Activated CD4-positive, alpha-beta T cell treated with anti-CD3 and anti-CD28 coated beads, Interleukin-2, amount 10 ng/mL, durations not matched to agents 24 days and 14 days (primary cell): ENCODE results near the gene TMEM123. TPM values are rescaled to one million over a fixed set of nuclear protein-coding genes. Genes with fewer than 3 reads are reported as not detected.
"Not testable (repeated sequence)": the region's sequence is repeated elsewhere in the genome, so short reads cannot be mapped to it uniquely, and the experiment has no call there.

Source experiments
- DNase-seq: peaks from one replicate; pipeline ENCODE4 v3.0.0; 2022
- H3K27ac Mint-ChIP-seq: one replicate; pipeline ENCODE4 v1.8.0; 2022; ENCODE audit warnings: mild to moderate bottlenecking, mixed read lengths
- H3K27me3 Mint-ChIP-seq: one replicate; pipeline ENCODE4 v1.8.0; 2022; ENCODE audit warnings: mixed read lengths
- H3K36me3 Mint-ChIP-seq: one replicate; pipeline ENCODE4 v1.8.0; 2022; ENCODE audit warnings: low read depth, mild to moderate bottlenecking, mixed read lengths
- H3K4me1 Mint-ChIP-seq: one replicate; pipeline ENCODE4 v1.8.0; 2021; ENCODE audit warnings: mixed read lengths
- H3K4me3 Mint-ChIP-seq: one replicate; pipeline ENCODE4 v1.8.0; 2022; ENCODE audit warnings: mild to moderate bottlenecking, moderate library complexity, mixed read lengths
- H3K9me3 Mint-ChIP-seq: one replicate; pipeline ENCODE4 v1.8.0; 2021; ENCODE audit warnings: mixed read lengths
- intact Hi-C: fragments of 100-400 bp; cut with micrococcal nuclease; formaldehyde crosslinking; loops from one replicate; pipeline ENCODE4 v1.15.1; 2023
- total RNA-seq: library from RNA; stranded (reverse); gene quantifications from 2 replicates; pipeline ENCODE4 v1.2.3, GENCODE V29; 2022

The TMEM123 gene
- total RNA-seq, 1 donor from 2014 or later: 243 TPM

- Mint-ChIP-seq H3K4me1 (peaks cover 73% of the 10 kb centered on the region), H3K36me3 (peaks cover 38% of the 10 kb centered on the region), H3K27ac (peak overlapping the region; percentile 99)
Observed at GRCh38 chr11:102451041-102451680, 1.4 kb downstream of the TMEM123 start.

GRCh38 chr11:102449651-102450570 is 2.7 kb downstream of the TMEM123 start:
- peak overlapping the region; percentile 99 for H3K27ac Mint-ChIP-seq
- intact Hi-C loops: loop anchor here (1.0 to 5.0 kb wide), 3 partner anchors 19 to 112 kb away; no protein-coding TSS in a partner anchor
- peak; percentile 59 for DNase-seq
- H3K4me3 Mint-ChIP-seq: peak overlapping the region; percentile 95
- peaks cover 73% of the 10 kb centered on the region for H3K4me1 Mint-ChIP-seq
- H3K36me3 Mint-ChIP-seq: peaks cover 51% of the 10 kb centered on the region
- H3K27me3 Mint-ChIP-seq: no peaks in the 10 kb centered on the region
- no peaks in the 10 kb centered on the region for H3K9me3 Mint-ChIP-seq

More at GRCh38 chr11:102451041-102451680, 1.4 kb downstream of the TMEM123 start:
- H3K4me3 Mint-ChIP-seq: peak overlapping the region; percentile 95
- DNase-seq: no peak
- H3K27me3 Mint-ChIP-seq: no peaks in the 10 kb centered on the region
- intact Hi-C loops: loop anchor here (1.0 to 5.0 kb wide), 5 partner anchors 20 to 148 kb away; partner anchors contain the start of gene BIRC3
- no peaks in the 10 kb centered on the region for H3K9me3 Mint-ChIP-seq

- Mint-ChIP-seq H3K27me3 (no peaks in the 10 kb centered on the region), H3K4me3 (peak overlapping the region; percentile 95), H3K36me3 (peaks cover 59% of the 10 kb centered on the region), H3K4me1 (peaks cover 68% of the 10 kb centered on the region), H3K27ac (peak overlapping the region; percentile 99), H3K9me3 (peaks cover 4% of the 10 kb centered on the region)
- DNase-seq: peak; percentile 68
- intact Hi-C loops: no loop called here
Observed at GRCh38 chr11:102448869-102449224, 3.7 kb downstream of the TMEM123 start.

- Mint-ChIP-seq H3K4me1 (peaks cover 69% of the 10 kb centered on the region), H3K27ac (peak overlapping the region; percentile 99), H3K27me3 (no peaks in the 10 kb centered on the region), H3K4me3 (peak overlapping the region; percentile 95), H3K36me3 (peaks cover 66% of the 10 kb centered on the region), H3K9me3 (peaks cover 7% of the 10 kb centered on the region)
- intact Hi-C loops: no loop called here
- peak; percentile 58 for DNase-seq
Observed at GRCh38 chr11:102447941-102448868, 4.4 kb downstream of the TMEM123 start.

DNA sequence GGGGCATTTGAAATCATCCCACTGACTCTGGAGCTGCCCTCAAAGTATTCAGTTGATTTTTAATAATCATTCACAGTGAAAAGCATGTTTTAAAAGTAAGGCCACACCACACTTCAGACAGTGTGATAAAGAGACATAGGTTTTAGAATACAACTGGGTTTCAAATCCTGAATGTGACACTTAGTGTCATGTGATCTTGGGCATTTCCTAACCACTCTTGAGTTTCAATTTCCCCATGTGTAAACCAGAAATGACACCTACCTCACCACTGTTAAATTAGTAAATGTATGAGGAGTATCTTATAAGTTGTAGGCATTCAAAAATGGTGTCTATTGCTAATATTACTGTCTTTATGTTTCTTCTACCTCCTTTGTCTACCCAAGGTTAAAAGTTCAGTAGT is 5.4 kb downstream of the TMEM123 start:
- H3K9me3 Mint-ChIP-seq: peaks cover 10% of the 10 kb centered on the region
- peak overlapping the region; percentile 76 for H3K27ac Mint-ChIP-seq
- peak overlapping the region; percentile 95 for H3K4me3 Mint-ChIP-seq
- H3K4me1 Mint-ChIP-seq: peaks cover 75% of the 10 kb centered on the region
- intact Hi-C loops: no loop called here
- peak; percentile 71 for DNase-seq
- no peaks in the 10 kb centered on the region for H3K27me3 Mint-ChIP-seq
- H3K36me3 Mint-ChIP-seq: peaks cover 75% of the 10 kb centered on the region

DNA sequence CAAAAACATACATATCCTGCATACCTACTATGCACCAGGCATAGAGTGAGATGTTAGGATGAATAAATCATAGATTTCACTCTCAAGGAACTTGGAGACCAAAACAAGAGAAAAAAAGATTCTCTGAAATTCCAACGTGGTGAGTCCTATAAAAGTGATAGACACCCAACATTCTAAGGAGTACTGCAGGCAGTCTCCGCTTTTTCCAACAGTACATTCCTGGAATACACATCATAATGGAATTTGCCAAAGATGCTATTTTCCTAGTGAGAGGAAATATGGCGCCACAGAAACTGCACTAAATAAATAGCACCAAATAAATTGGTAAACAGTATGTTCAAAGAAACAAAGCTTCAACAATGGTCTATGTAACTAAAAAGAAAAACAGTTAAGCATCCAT is 6.0 kb downstream of the TMEM123 start:
- H3K27me3 Mint-ChIP-seq: no peaks in the 10 kb centered on the region
- intact Hi-C loops: no loop called here
- peaks cover 79% of the 10 kb centered on the region for H3K4me1 Mint-ChIP-seq
- no peak for DNase-seq
- H3K27ac Mint-ChIP-seq: no peak overlapping the region
- H3K4me3 Mint-ChIP-seq: peak overlapping the region; percentile 95
- H3K36me3 Mint-ChIP-seq: peaks cover 76% of the 10 kb centered on the region
- H3K9me3 Mint-ChIP-seq: peaks cover 10% of the 10 kb centered on the region

- intact Hi-C loops, DNase-seq, H3K27me3 Mint-ChIP-seq, H3K4me3 Mint-ChIP-seq, H3K27ac Mint-ChIP-seq: not testable (repeated sequence)
- H3K36me3 Mint-ChIP-seq: peaks cover 84% of the 10 kb centered on the region
- H3K4me1 Mint-ChIP-seq: peaks cover 84% of the 10 kb centered on the region
- peaks cover 10% of the 10 kb centered on the region for H3K9me3 Mint-ChIP-seq
Observed at GRCh38 chr11:102444693-102445092, 7.9 kb downstream of the TMEM123 start.

DNA sequence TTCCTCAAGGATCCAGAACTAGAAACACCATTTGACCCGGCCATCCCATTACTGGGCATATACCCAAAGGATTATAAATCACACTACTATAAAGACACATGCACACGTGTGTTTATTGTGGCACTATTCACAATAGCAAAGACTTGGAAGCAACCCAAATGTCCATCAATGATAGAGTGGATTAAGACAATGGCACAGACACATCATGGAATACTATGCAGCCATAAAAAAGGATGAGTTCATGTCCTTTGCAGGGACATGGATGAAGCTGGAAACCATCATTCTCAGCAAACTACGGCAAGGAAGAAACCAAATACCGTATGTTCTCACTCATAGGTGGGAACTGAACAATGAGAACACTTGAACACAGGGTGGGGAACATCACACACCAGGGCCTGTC is 8.4 kb downstream of the TMEM123 start:
- H3K4me3 Mint-ChIP-seq, H3K27ac Mint-ChIP-seq, DNase-seq, H3K27me3 Mint-ChIP-seq, intact Hi-C loops: not testable (repeated sequence)
- peaks cover 83% of the 10 kb centered on the region for H3K4me1 Mint-ChIP-seq
- peaks cover 10% of the 10 kb centered on the region for H3K9me3 Mint-ChIP-seq
- H3K36me3 Mint-ChIP-seq: peaks cover 85% of the 10 kb centered on the region

DNA sequence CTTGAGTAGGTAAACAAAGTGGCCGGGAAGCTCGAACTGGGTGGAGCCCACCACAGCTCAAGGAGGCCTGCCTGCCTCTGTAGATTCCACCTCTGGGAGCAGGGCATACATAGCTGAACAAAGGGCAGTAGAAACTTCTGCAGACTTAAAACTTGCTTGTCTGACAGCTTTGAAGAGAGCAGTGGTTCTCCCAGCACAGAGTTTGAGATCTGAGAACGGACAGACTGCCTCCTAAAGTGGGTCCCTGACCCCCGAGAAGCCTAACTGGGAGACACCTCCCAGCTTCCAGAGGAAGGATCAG is 13.6 kb downstream of the TMEM123 start:
- Mint-ChIP-seq H3K36me3 (peaks cover 76% of the 10 kb centered on the region), H3K9me3 (peaks cover 11% of the 10 kb centered on the region), H3K4me3 (peak overlapping the region; percentile 76), H3K27ac (peak overlapping the region; percentile 34), H3K4me1 (peaks cover 71% of the 10 kb centered on the region)
- intact Hi-C loops, DNase-seq, H3K27me3 Mint-ChIP-seq: not testable (repeated sequence)

- Mint-ChIP-seq H3K27me3 (no peaks in the 10 kb centered on the region), H3K4me3 (peak overlapping the region; percentile 76), H3K27ac (peak overlapping the region; percentile 34), H3K36me3 (peaks cover 76% of the 10 kb centered on the region), H3K9me3 (peaks cover 7% of the 10 kb centered on the region), H3K4me1 (peaks cover 67% of the 10 kb centered on the region)
- peak; percentile 78 for DNase-seq
- intact Hi-C loops: no loop called here
Observed at GRCh38 chr11:102438311-102439062, 14.1 kb downstream of the TMEM123 start.

- Mint-ChIP-seq H3K27me3 (no peaks in the 10 kb centered on the region), H3K27ac (no peak overlapping the region), H3K9me3 (peaks cover 4% of the 10 kb centered on the region), H3K4me1 (peaks cover 60% of the 10 kb centered on the region), H3K36me3 (peaks cover 76% of the 10 kb centered on the region), H3K4me3 (no peak overlapping the region)
- intact Hi-C loops: no loop called here
- DNase-seq: no peak
Observed at GRCh38 chr11:102437727-102438126, 14.8 kb downstream of the TMEM123 start.

GRCh38 chr11:102436976-102437375 is 15.6 kb downstream of the TMEM123 start:
- H3K27me3 Mint-ChIP-seq: no peaks in the 10 kb centered on the region
- H3K4me1 Mint-ChIP-seq: peaks cover 58% of the 10 kb centered on the region
- no peak for DNase-seq
- peaks cover 78% of the 10 kb centered on the region for H3K36me3 Mint-ChIP-seq
- peaks cover 8% of the 10 kb centered on the region for H3K9me3 Mint-ChIP-seq
- intact Hi-C loops: no loop called here
- peak overlapping the region; percentile 12 for H3K27ac Mint-ChIP-seq
- H3K4me3 Mint-ChIP-seq: no peak overlapping the region

DNA sequence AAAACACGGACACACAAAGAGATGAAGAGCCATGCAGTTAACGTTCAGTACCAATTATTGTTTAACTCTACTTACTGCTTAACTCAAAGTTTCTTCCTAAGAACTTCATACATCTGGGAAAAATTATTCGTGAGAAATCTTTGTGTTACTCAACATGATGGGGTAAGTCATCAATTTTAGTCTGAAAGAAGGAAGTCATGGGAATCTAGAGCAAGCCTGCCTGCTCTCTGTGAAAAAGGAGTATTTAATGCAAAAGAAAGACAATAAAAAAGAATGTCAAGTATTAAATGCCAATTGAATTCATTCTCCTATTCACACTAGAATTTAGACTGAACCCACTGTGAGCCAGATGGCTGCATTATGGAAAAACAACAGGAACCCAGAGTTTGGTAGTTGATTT is 16.0 kb downstream of the TMEM123 start:
- peaks cover 10% of the 10 kb centered on the region for H3K9me3 Mint-ChIP-seq
- no peak for DNase-seq
- no peaks in the 10 kb centered on the region for H3K27me3 Mint-ChIP-seq
- intact Hi-C loops: no loop called here
- no peak overlapping the region for H3K4me3 Mint-ChIP-seq
- peaks cover 80% of the 10 kb centered on the region for H3K36me3 Mint-ChIP-seq
- no peak overlapping the region for H3K27ac Mint-ChIP-seq
- H3K4me1 Mint-ChIP-seq: peaks cover 56% of the 10 kb centered on the region
